A549 (cell line): ENCODE results near the gene TTC13. TPM values are rescaled to one million over a fixed set of nuclear protein-coding genes. Genes with fewer than 3 reads are reported as not detected.

Experiments used
- ATAC-seq, 2 experiments: fragments of 200-7000 bp in 1 of 2; fragments of >200 bp in 1 of 2; cut with Nextera tagmentation in 1 of 2; cut with Tn5 transposase in 1 of 2; 3 replicates each; pipeline versions ENCODE4 v1.8.0 to v1.9.1; 2018 to 2020; ENCODE audit warnings: mild to moderate bottlenecking in 1 of 2, moderate library complexity in 1 of 2
- CTCF ChIA-PET: fragments of 300-600 bp; sonication (Branson Sonifier 250); formaldehyde crosslinking; extraction: SDS; loops from one replicate; lab custom pipeline; 2021; ENCODE audit warnings: antibody characterized with exemption, inconsistent platforms; lab: Yijun Ruan, JAX
- POLR2A ChIA-PET: fragments of 350-600 bp; formaldehyde crosslinking; extraction: SDS; loops from one replicate; lab custom pipeline; 2021; ENCODE audit warnings: antibody characterized with exemption, inconsistent platforms; lab: Yijun Ruan, JAX
- DNase-seq, 2 experiments: peaks; one replicate each; pipeline versions ENCODE4 v3.0.0 to v3.0.0-alpha.2; 2011 to 2016; ENCODE audit warnings: low read depth in 1 of 2, low spot score in 1 of 2
- FAIRE-seq: peaks from 2 replicates; lab custom pipeline; 2011; peaks lifted over from hg19 to GRCh38; lab: Jason Lieb, UNC
- H3K27ac ChIP-seq, 2 experiments: fragments of >200 bp; sonication (Bioruptor Twin); formaldehyde crosslinking; 3 replicates each; pipeline ENCODE4 v1.5.1; 2016 to 2017
- H3K4me1 ChIP-seq: fragments of >200 bp; sonication (Bioruptor Twin); formaldehyde crosslinking; 3 replicates; pipeline ENCODE4 v1.6.1; 2016
- H3K4me2 ChIP-seq: fragments of >200 bp; sonication (Bioruptor Twin); formaldehyde crosslinking; 3 replicates; pipeline ENCODE4 v1.6.1; 2016
- H3K4me3 ChIP-seq: fragments of >200 bp; sonication (Bioruptor Twin); formaldehyde crosslinking; 3 replicates; pipeline ENCODE4 v1.5.1; 2016
- H3K9me3 ChIP-seq: fragments of >200 bp; sonication (Bioruptor Twin); formaldehyde crosslinking; 3 replicates; pipeline ENCODE4 v1.6.1; 2016
- BCL3 ChIP-seq: fragments of >200 bp; sonication (Bioruptor Twin); formaldehyde crosslinking; IDR thresholded peaks from 3 replicates; pipeline ENCODE4 v1.6.1; 2016
- BHLHE40 ChIP-seq: IDR thresholded peaks from 2 replicates; pipeline ENCODE4 v1.6.1; 2012; ENCODE audit warnings: low read depth, low read length, inconsistent platforms
- CEBPB ChIP-seq, 2 experiments: fragments of >200 bp in 1 of 2; sonication (Bioruptor Twin) in 1 of 2; formaldehyde crosslinking in 1 of 2; IDR thresholded peaks; 2 replicates each; pipeline ENCODE4 v1.6.1; 2012 to 2016
- CHD2 ChIP-seq: fragments of 150-350 bp; IDR thresholded peaks from 2 replicates; pipeline ENCODE4 v1.6.1; 2014; ENCODE audit warnings: low read length; ENCODE audit not compliant: partially characterized antibody
- EHF ChIP-seq: fragments of 250-450 bp; sonication (Bioruptor Pico); IDR thresholded peaks from 2 replicates; pipeline ENCODE4 v1.5.0; 2020; ENCODE audit warnings: mild to moderate bottlenecking
- EHMT2 ChIP-seq: fragments of 200-600 bp; sonication (generic); IDR thresholded peaks from 2 replicates; pipeline ENCODE4 v1.6.1; 2016; ENCODE audit warnings: antibody characterized with exemption, low read depth, mild to moderate bottlenecking, moderate library complexity
- ELK1 ChIP-seq: fragments of 150-350 bp; IDR thresholded peaks from 2 replicates; pipeline ENCODE4 v1.6.1; 2014; ENCODE audit warnings: low read depth, mild to moderate bottlenecking, low read length
- FOSL2 ChIP-seq, 2 experiments: fragments of 450-650 bp in 1 of 2; fragments of >200 bp in 1 of 2; sonication (Bioruptor Twin) in 1 of 2; formaldehyde crosslinking; IDR thresholded peaks; 2 replicates each; pipeline versions ENCODE4 v1.5.0 to v1.6.1; 2016 to 2020; ENCODE audit warnings: mild to moderate bottlenecking in 1 of 2, moderate library complexity in 1 of 2
- FOXS1 ChIP-seq: fragments of 250-450 bp; sonication (Bioruptor Pico); IDR thresholded peaks from 2 replicates; pipeline ENCODE4 v1.5.0; 2020; ENCODE audit warnings: mild to moderate bottlenecking, moderate library complexity
- GATA3 ChIP-seq: IDR thresholded peaks from 2 replicates; pipeline ENCODE4 v1.6.1; 2012; ENCODE audit warnings: borderline replicate concordance
- HES2 ChIP-seq: fragments of >200 bp; sonication (Bioruptor Twin); formaldehyde crosslinking; IDR thresholded peaks from 2 replicates; pipeline ENCODE4 v1.6.1; 2016
- HOXA7 ChIP-seq: fragments of 250-450 bp; sonication (Bioruptor Pico); IDR thresholded peaks from 2 replicates; pipeline ENCODE4 v1.5.0; 2020; ENCODE audit warnings: mild to moderate bottlenecking, moderate library complexity
- HOXB13 ChIP-seq: fragments of 250-450 bp; sonication (Bioruptor Pico); IDR thresholded peaks from 2 replicates; pipeline ENCODE4 v1.5.0; 2020; ENCODE audit warnings: low read depth, mild to moderate bottlenecking, moderate library complexity
- HOXB5 ChIP-seq: fragments of 250-450 bp; sonication (Bioruptor Pico); IDR thresholded peaks from 2 replicates; pipeline ENCODE4 v1.5.0; 2020; ENCODE audit warnings: mild to moderate bottlenecking, moderate library complexity
- JUNB ChIP-seq: fragments of >200 bp; sonication (Bioruptor Twin); formaldehyde crosslinking; IDR thresholded peaks from 2 replicates; pipeline ENCODE4 v1.6.1; 2016
- MAFK ChIP-seq: fragments of 450-650 bp; IDR thresholded peaks from 2 replicates; pipeline ENCODE4 v1.6.1; 2014; ENCODE audit not compliant: partially characterized antibody
- NPAS2 ChIP-seq: fragments of 250-450 bp; sonication (Bioruptor Pico); IDR thresholded peaks from 2 replicates; pipeline ENCODE4 v1.8.0; 2022; ENCODE audit warnings: mild to moderate bottlenecking, moderate library complexity, borderline replicate concordance
- NR3C1 ChIP-seq: fragments of >200 bp; sonication (Bioruptor Twin); formaldehyde crosslinking; IDR thresholded peaks from 3 replicates; pipeline ENCODE4 v1.6.1; 2017
- POLR2A ChIP-seq: IDR thresholded peaks from 2 replicates; pipeline ENCODE4 v1.6.1; 2012; ENCODE audit warnings: mild to moderate bottlenecking, low read length
- POLR2AphosphoS2 ChIP-seq: conservative IDR thresholded peaks from 2 replicates; pipeline ENCODE4 v1.6.1; 2012; ENCODE audit warnings: low read length, improper control_type of control experiment, inconsistent platforms
- RAD21 ChIP-seq, 2 experiments: fragments of >200 bp in 1 of 2; sonication (Bioruptor Twin) in 1 of 2; formaldehyde crosslinking in 1 of 2; IDR thresholded peaks in 1 of 2; conservative IDR thresholded peaks in 1 of 2; 2 replicates in 1 of 2; 3 replicates in 1 of 2; pipeline ENCODE4 v1.6.1; 2012 to 2018; ENCODE audit warnings: inconsistent platforms in 1 of 2
- RARB ChIP-seq: fragments of 250-450 bp; sonication (Bioruptor Pico); IDR thresholded peaks from 2 replicates; pipeline ENCODE4 v1.8.0; 2021; ENCODE audit warnings: mild to moderate bottlenecking, moderate library complexity
- RCOR1 ChIP-seq: fragments of 150-350 bp; IDR thresholded peaks from 2 replicates; pipeline ENCODE4 v1.6.1; 2014; ENCODE audit warnings: antibody characterized with exemption, low read length, low read depth
- REST ChIP-seq: fragments of 200-600 bp; sonication (generic); IDR thresholded peaks from 2 replicates; pipeline ENCODE4 v1.6.1; 2016; ENCODE audit warnings: antibody characterized with exemption, mild to moderate bottlenecking, moderate library complexity
- RFX5 ChIP-seq: fragments of 450-650 bp; IDR thresholded peaks from 2 replicates; pipeline ENCODE4 v1.7.1; 2014; ENCODE audit warnings: antibody characterized with exemption, mild to moderate bottlenecking, moderate library complexity
- RNF2 ChIP-seq: fragments of 200-600 bp; sonication (generic); IDR thresholded peaks from 2 replicates; pipeline ENCODE4 v1.6.1; 2016; ENCODE audit warnings: low read depth, mild to moderate bottlenecking, antibody characterized with exemption, moderate library complexity, borderline replicate concordance
- USF2 ChIP-seq: fragments of 450-650 bp; IDR thresholded peaks from 2 replicates; pipeline ENCODE4 v1.6.1; 2014; ENCODE audit warnings: antibody characterized with exemption
- ZC3H11A ChIP-seq: fragments of 450-650 bp; IDR thresholded peaks from 2 replicates; pipeline ENCODE4 v1.6.1; 2014; ENCODE audit warnings: antibody characterized with exemption, mild to moderate bottlenecking
- ZFP36 ChIP-seq: fragments of 450-650 bp; IDR thresholded peaks from 2 replicates; pipeline ENCODE4 v1.6.1; 2014; ENCODE audit warnings: borderline replicate concordance; ENCODE audit not compliant: partially characterized antibody
- ZNF302 ChIP-seq: fragments of 250-450 bp; sonication (Bioruptor Pico); IDR thresholded peaks from 2 replicates; pipeline ENCODE4 v1.9.0; 2021; ENCODE audit warnings: inconsistent platforms, mild to moderate bottlenecking, moderate library complexity
- ZSCAN20 ChIP-seq: fragments of 250-450 bp; sonication (Bioruptor Pico); IDR thresholded peaks from 2 replicates; pipeline ENCODE4 v1.8.0; 2022; ENCODE audit warnings: mild to moderate bottlenecking, moderate library complexity
- WGBS: methylation state at CpG from one replicate; pipeline ENCODE4 v1.1.6; 2017; ENCODE audit errors: missing lambda C conversion rate; 5-methylcytosine and 5-hydroxymethylcytosine counted together
- polyA plus RNA-seq, 4 experiments: library from polyadenylated mRNA; depleted of rRNA in 3 of 4; stranded (reverse); fragments of >200 nt; fragmentation: RNase III in 1 of 4; extraction: RNeasy Plus Mini Kit Qiagen cat#74134 plus additional on column Dnase treatment in 1 of 4; gene quantifications; 2 replicates in 3 of 4; 3 replicates in 1 of 4; pipeline ENCODE4 v1.2.3, GENCODE V29; 2011 to 2017

Gene TTC13
- polyA plus RNA-seq, 2 of the 4 experiments (the other 2 are of a cell fraction) = 12.5 to 22.7 TPM

- no peak for ATAC-seq
- DNase-seq = no peak
- Histone ChIP-seq H3K4me2 (no peak overlapping the region), H3K4me1 (no peaks in the 10 kb centered on the region), H3K9me3 (no peaks in the 10 kb centered on the region), H3K4me3 (no peak overlapping the region), H3K27ac (no peak overlapping the region)
- no peak for FAIRE-seq
- 85% methylated on average over 12 of the region's 12 CpGs for WGBS
- ChIA-PET POLR2A (no interaction called here), CTCF (no interaction called here)
- no peak for TF ChIP-seq POLR2A
- no peak for TF ChIP-seq HES2
- no peak for TF ChIP-seq GATA3
- TF ChIP-seq RAD21 (conservative IDR thresholded peaks at IDR 0.05 in 1 of 2, IDR thresholded peaks at IDR 0.05 in 1 of 2) = no peak
- no peak for TF ChIP-seq FOXS1
- no peak for TF ChIP-seq HOXB13 (CRISPR knock-in tag)
- no peak for TF ChIP-seq POLR2AphosphoS2
- no peak for TF ChIP-seq CEBPB (IDR thresholded peaks at IDR 0.05)
- no peak for TF ChIP-seq RNF2
- no peak for TF ChIP-seq ZSCAN20 (CRISPR knock-in tag)
- no peak for TF ChIP-seq EHF (CRISPR knock-in tag)
- no peak for TF ChIP-seq ELK1
- no peak for TF ChIP-seq ZFP36
- no peak for TF ChIP-seq USF2
Observed at GRCh38 chr1:231021540-231022031, 42.9 kb upstream of the TTC13 start.

- TF ChIP-seq RFX5 = no peak
- no peak for TF ChIP-seq RCOR1
- TF ChIP-seq FOSL2 (IDR thresholded peaks at IDR 0.05) = no peak
- no peak for TF ChIP-seq FOSL2 (CRISPR knock-in tag; IDR thresholded peaks at IDR 0.05)
- no peak for TF ChIP-seq BHLHE40
- TF ChIP-seq ZC3H11A = no peak
- TF ChIP-seq RAD21 (conservative IDR thresholded peaks at IDR 0.05 in 1 of 2, IDR thresholded peaks at IDR 0.05 in 1 of 2) = no peak
- TF ChIP-seq HOXB5 = no peak
- no peak for TF ChIP-seq POLR2A
- no peak for TF ChIP-seq MAFK
- TF ChIP-seq BCL3 = no peak
- TF ChIP-seq JUNB = no peak
- no peak for TF ChIP-seq CHD2
- TF ChIP-seq NR3C1 = no peak
- no peak for TF ChIP-seq REST
- TF ChIP-seq HOXA7 (CRISPR knock-in tag) = no peak
- no peak for TF ChIP-seq ZNF302 (CRISPR knock-in tag)
- TF ChIP-seq FOXS1 = no peak
- TF ChIP-seq EHMT2 = no peak
- TF ChIP-seq NPAS2 (CRISPR knock-in tag) = no peak
- TF ChIP-seq RARB (CRISPR knock-in tag) = no peak
- TF ChIP-seq, all 56 proteins: peak for 0
- Histone ChIP-seq H3K4me3 (no peak overlapping the region), H3K27ac (no peak overlapping the region), H3K4me2 (no peak overlapping the region), H3K4me1 (no peaks in the 10 kb centered on the region), H3K9me3 (no peaks in the 10 kb centered on the region)
- WGBS = 81% methylated on average over 7 of the region's 7 CpGs
- no peak for DNase-seq
- no peak for FAIRE-seq
- no peak for ATAC-seq
- ChIA-PET POLR2A (no interaction called here), CTCF (no interaction called here)
Observed at GRCh38 chr1:231020816-231021215, 42.2 kb upstream of the TTC13 start.
